HG02938 (cell line): ENCODE data around the gene KRTCAP3.
A peak's percentile ranks its signal among the peaks of the same experiment; 100 is the strongest.
"Not testable (repeated sequence)": the region's sequence is repeated elsewhere in the genome, so short reads cannot be mapped to it uniquely, and the experiment has no call there.

Experiments used
- ATAC-seq: cut with Tn5 transposase; IDR thresholded peaks from one replicate; pipeline ENCODE4 v1.9.1; 2021; ENCODE audit warnings: mild to moderate bottlenecking, moderate library complexity; ENCODE audit not compliant: unreplicated experiment

KRTCAP3 gene, protein sequence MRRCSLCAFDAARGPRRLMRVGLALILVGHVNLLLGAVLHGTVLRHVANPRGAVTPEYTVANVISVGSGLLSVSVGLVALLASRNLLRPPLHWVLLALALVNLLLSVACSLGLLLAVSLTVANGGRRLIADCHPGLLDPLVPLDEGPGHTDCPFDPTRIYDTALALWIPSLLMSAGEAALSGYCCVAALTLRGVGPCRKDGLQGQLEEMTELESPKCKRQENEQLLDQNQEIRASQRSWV

DNA sequence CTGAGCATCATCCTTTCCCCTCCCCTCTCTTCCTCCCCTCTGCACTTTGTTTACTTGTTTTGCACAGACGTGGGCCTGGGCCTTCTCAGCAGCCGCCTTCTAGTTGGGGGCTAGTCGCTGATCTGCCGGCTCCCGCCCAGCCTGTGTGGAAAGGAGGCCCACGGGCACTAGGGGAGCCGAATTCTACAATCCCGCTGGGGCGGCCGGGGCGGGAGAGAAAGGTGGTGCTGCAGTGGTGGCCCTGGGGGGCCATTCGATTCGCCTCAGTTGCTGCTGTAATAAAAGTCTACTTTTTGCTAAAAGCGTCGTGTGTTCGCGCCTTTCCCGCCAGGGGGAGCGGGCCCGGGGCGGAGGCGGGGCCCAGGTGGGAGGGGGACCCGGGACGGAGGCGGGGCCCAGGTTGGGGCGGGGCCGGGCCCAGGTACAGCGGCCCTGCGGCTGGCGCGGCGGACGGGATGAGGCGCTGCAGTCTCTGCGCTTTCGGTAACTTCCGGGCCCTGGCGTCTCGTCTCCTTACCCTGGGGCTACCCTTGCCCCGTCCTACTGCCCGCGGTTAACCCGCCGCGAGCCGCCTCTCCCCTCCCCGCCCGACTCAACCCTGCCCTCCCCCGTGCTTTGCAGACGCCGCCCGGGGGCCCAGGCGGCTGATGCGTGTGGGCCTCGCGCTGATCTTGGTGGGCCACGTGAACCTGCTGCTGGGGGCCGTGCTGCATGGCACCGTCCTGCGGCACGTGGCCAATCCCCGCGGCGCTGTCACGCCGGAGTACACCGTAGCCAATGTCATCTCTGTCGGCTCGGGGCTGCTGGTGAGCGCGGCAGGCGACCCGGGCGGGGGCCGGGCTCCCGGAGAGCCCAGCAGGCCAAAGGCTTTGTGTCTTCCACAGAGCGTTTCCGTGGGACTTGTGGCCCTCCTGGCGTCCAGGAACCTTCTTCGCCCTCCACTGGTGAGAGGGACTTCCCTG, at the start of gene KRTCAP3:
Gene KRTCAP3 (plus strand): TSS at position 424 of the 962 bp plus-strand sequence. CDS start 32 bp downstream, at position 456.
- no peak for ATAC-seq

DNA sequence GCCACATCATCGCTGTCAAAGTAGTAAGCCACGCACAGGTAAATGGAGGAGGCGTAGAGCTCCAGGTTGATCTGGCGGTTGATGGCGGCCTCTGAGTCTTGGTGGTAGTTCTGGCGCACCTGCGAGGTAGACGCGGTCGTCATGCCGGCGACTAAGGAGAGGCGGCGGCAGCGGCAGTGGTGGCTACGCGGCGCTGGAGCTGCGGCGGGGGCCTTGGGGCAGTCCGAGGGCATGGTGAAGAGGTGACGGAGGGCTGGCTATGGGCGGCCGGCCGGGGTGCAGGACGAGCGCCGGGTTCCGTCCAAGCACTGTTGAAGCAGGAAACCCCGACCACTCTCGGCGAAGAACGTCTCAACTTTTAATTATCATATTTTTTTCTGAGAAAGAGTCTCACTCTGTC, 49.0 kb upstream of the KRTCAP3 start:
- no peak for ATAC-seq

GRCh38 chr2:27398962-27399361, 43.2 kb upstream of the KRTCAP3 start:
- ATAC-seq, result no peak

GRCh38 chr2:27400348-27401135, 41.6 kb upstream of the KRTCAP3 start:
- no peak for ATAC-seq

DNA sequence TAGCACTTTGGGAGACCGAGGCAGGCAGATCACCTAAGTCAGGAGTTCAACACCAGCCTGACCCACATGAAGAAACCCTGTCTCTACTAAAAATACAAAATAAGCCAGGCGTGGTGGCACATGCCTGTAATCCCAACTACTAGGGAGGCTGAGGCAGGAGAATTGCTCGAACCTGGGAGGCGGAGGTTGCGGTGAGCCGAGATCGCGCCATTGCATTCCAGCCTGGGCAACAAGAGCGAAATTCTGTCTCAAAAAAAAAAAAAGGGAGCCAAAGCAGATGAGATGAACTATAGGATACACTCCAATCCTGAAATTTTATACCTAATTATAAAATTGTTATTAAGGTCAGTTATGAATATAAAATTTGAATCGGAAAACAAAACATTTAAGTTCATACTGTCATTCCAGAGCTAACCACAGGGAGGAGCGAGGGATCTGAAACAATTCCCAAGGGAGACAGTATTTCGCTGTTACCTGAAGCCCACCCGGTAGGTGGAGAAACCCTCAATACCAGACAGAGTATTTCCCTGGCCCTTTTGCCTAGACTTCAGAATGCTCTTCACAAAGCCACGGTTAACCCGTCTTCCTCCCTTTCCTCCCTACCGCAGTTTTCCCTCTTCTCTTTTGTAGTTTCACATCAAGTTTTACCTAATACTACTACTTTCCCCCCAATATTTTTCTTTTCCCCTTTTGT, 34.2 kb upstream of the KRTCAP3 start:
- ATAC-seq, result no peak

DNA sequence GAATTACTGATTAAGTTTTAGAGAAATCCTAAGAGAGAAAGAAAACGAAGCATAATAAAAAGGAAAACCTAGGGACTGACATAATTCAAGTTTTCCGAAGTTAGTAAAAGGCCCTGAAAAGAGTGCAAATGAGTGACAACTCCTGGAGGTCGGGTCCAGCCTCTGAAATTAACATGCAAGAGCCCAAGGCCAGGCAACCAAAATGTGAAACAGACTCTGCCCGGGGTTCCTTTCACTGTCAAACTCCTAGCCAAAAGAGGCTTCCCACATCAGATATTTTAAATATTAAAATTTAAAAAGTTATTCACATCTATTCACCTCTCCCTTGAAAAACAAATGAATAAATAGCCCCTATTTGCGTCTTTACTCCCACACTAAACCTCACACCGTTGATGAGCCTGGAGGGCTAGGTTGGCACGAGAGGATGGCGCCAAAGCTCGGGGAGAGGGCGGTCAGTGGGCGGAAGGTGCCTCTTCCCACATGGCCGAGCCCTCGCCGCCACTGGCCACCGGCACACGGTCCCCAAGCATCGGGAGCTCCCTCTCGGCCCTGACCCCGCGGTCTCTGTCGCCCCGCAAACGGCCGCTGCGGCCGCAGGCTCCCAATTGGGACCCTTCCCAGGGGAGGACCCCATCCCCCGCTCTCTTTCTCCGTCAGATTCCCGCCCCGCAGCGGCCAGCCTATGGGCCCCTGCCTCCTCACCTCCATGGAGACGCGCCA, 33.4 kb upstream of the KRTCAP3 start:
- ATAC-seq, result peak; percentile 45

GRCh38 chr2:27409321-27410073, 32.7 kb upstream of the KRTCAP3 start, which contains the start of gene PPM1G:
Gene PPM1G, minus strand, starts transcription at chr2:27409591. Its CDS starts 169 bp downstream, at chr2:27409422.
- peak; percentile 90 for ATAC-seq

DNA sequence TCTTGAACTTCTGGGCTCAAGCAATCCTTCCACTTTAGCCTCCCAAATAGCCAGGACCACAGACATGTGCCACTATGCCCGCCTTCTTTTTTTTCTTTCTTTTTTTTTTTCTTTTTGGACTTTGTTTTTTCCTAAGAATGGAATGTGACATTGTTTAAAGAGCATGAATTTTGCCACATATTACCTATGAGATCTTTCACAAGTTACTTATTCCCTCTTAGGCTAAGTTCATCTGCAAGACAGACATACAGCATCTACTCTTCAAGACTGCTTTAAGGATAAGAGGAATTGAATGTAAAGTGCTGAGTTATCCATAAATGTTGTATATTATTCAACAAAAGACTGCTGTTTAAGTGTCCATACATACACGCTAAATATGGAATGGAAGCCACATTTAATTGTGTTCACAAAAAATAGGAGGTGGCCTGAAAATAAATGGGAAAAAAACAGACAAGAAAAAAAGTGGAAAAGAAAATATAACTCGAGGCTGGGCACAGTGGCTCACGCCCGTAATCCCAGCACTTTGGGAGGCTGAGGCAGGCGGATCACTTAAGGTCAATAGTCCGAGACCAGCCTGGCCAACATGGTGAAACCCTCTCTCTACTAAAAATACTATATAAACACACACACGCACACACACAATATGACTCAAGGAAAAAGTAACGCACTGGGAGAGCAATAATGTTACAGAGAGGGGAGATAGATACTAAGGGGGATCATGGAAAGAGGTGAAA, 29.6 kb upstream of the KRTCAP3 start:
- ATAC-seq, result no peak

GRCh38 chr2:27416151-27416550, 26.0 kb upstream of the KRTCAP3 start:
- ATAC-seq, result no peak

- no peak for ATAC-seq
These were observed 21.2 kb upstream of the KRTCAP3 start for GRCh38 chr2:27420996-27421395.

- ATAC-seq, result no peak
These were observed 20.4 kb upstream of the KRTCAP3 start for GRCh38 chr2:27421660-27422250.

GRCh38 chr2:27422958-27423357, 19.2 kb upstream of the KRTCAP3 start:
- no peak for ATAC-seq

GRCh38 chr2:27425039-27425438, 17.1 kb upstream of the KRTCAP3 start:
- not testable (repeated sequence) for ATAC-seq

DNA sequence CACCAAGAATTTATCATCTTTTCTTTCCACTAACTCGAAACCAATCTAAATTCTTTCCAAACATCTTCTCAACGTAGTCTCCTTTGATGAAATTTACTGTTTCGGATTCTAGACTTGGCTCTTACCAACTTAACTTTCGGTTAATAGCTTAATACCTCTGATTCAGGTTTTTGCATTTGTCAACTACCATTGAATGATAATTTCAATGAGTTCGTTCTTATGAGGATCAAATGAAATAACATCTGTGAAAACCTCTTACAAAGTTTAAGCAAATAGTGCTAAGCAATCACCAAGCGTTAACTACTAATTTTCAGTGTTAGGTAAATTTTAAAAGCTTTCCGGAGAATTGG, 14.3 kb upstream of the KRTCAP3 start:
- ATAC-seq, result no peak

GRCh38 chr2:27428213-27428977, 13.8 kb upstream of the KRTCAP3 start, which contains the start of gene NRBP1:
Gene NRBP1, plus strand, starts transcription at chr2:27428631. Its CDS starts 4,643 bp downstream, at chr2:27433274.
- peak; percentile 85 for ATAC-seq

DNA sequence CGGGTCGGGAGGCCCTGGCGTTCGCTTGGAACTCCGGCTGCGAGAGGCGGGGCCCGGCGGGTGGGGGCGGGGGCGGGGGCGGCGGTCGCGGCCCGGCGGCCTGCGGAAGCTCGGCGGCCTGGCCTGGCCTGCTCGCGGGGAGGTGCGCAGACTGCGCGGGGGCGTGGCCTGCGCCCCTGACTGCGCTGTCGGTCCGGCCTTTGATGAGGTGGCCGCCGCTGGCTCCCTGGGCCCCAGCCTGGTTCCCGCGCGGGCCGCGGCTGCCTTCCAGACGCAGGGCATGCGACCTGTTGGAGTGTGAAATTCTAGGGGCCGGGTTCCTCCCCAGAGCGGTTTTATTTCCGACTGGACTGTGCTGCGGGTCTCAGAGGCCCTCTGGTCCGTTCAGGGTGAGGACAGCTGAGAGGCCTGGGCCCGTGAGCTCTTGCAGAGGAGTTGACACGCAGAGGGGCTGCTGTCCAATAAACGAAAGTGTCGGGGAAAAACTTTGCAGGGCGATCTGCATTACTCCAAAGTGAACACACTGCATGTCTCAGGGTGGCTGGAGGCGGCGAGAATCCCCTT, 13.1 kb upstream of the KRTCAP3 start:
- ATAC-seq, result peak; percentile 53

DNA sequence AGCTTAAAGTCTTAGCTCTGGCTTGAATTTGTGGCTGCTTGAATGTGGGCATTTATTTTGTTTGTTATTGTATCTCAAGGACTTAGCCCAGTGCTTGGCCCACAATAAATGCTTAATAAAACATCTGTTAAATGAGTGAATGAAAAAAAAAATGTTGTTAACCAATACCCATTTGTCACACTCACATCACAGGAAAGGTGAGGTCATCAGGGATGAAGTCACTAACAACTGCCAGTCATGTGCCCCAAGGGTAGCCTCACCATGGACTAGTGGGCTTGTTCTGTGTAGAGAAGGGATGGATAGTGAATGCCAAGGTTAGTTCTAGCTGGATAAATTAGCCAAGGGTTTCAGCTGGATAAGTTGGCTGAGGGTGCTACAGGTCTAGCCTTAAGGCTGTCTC, 10.8 kb upstream of the KRTCAP3 start:
- no peak for ATAC-seq
